AG09319 (cell line): ENCODE measurements around the gene APOF.
"Not testable (repeated sequence)": the region's sequence is repeated elsewhere in the genome, so short reads cannot be mapped to it uniquely, and the experiment has no call there.

Experiments
- DNase-seq: peaks from one replicate; pipeline ENCODE4 v3.0.0-alpha.2; 2010; ENCODE audit warnings: low read depth; ENCODE audit errors: extremely low read depth
- TF ChIP-seq, protein P1 (sequence below): IDR thresholded peaks from 2 replicates; pipeline ENCODE4 v1.5.1; 2011; ENCODE audit warnings: low read depth, mild to moderate bottlenecking, inconsistent platforms, low read length, moderate library complexity

APOF gene

DNA sequence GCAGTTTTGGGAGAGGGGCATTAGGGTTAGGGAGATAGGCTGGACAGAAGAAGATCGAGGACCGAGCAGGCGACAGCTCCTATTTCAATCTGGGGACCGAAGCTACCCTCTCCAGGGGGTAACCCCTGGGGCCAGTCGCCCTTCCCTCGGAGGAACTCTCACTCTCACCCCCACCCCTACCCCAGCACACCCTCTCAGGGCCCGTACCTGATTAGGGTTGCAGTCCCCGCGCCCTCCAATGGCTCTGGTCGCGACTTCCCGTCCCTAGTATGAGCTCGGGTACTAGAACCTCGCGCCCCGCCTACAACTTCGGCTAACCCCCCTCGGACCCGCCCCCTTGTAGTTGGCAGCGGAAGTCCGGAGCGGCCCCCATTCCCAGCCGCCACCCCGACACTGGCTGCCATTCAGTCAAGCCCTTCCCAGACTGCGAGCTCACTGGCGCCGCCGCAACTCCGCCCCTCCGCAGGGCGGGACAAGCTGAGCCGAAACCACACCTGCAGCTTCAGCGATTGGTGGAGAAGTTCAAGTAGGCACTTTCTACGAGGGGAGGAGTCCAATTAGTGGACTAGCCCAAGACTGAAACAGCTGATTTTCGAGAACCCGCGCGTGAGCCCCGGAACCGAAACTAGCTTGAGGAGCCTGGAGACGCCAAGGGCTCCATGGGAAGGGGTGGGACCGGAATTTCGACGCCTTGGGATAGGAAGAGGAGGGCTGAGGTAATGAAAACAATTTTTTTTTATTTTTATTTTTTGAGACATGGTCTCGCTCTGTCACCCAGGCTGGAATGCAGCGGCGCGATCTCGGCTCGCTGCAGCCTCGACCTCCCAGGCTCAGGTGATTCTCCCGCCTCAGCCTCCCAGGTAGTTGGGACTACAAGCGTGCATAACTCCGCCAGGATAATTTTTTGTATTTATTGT is 2.5 kb downstream of the APOF start, which contains the start of gene STAT2:
Gene STAT2 (minus strand): TSS at position 257 of the 917 bp plus-strand sequence. CDS start 3,536 bp downstream, outside the sequence.
- TF ChIP-seq, protein P1, sequence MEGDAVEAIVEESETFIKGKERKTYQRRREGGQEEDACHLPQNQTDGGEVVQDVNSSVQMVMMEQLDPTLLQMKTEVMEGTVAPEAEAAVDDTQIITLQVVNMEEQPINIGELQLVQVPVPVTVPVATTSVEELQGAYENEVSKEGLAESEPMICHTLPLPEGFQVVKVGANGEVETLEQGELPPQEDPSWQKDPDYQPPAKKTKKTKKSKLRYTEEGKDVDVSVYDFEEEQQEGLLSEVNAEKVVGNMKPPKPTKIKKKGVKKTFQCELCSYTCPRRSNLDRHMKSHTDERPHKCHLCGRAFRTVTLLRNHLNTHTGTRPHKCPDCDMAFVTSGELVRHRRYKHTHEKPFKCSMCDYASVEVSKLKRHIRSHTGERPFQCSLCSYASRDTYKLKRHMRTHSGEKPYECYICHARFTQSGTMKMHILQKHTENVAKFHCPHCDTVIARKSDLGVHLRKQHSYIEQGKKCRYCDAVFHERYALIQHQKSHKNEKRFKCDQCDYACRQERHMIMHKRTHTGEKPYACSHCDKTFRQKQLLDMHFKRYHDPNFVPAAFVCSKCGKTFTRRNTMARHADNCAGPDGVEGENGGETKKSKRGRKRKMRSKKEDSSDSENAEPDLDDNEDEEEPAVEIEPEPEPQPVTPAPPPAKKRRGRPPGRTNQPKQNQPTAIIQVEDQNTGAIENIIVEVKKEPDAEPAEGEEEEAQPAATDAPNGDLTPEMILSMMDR, result no peak
- DNase-seq, result peak; percentile 100

DNA sequence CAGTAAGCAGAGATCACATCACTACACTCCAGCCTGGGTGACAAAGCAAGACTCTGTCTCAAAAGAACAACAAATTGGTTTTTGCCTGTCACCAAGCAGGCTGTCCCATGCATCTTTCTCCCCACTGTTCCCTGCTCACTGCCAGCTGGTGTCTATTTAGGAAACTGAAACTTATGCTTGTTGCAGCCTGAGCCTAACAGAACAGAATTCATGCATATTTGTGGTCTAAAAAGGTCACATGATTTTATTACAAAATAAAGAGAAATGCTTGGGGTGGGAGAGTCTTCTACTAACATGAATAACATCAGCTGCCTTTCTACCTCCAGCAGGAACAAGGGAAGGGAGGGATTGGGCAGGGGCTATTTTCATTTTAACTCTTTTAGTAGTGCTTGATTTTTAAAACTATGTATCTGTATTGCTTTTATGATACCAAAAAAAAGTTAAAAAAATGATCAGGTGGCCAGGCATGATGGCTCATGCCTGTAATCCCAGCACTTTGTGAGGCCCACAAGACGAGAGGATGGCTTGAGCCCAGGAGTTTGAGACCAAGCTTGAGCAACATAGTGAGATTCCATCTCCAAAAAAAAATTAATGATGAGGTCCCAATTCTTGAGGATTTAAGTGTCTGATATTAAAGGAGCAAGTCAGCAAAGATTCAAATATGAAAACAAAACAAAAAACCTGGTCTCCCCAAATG is 3.7 kb downstream of the APOF start:
- TF ChIP-seq, protein P1, result no peak
- DNase-seq, result peak; percentile 66

DNA sequence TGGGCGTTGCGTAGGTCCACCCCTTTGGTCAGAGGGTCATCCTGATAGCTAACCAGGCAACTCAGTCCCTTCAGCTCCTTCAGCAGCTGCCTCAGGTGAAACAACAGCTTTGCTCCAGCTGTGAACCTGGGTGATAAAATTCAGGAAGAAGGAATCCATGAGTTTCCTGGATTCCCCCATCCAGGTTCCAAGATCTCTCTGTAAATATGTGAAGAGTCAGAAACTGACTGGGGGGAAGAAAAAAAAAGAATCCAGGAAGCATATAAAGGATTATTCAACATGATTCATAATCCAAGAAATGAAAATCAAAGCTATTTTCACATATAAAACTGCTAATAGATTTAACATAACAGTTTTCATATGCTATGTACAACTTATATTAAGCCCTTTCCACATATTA is 11.3 kb downstream of the APOF start:
- no peak for DNase-seq
- TF ChIP-seq, protein P1, result no peak

DNA sequence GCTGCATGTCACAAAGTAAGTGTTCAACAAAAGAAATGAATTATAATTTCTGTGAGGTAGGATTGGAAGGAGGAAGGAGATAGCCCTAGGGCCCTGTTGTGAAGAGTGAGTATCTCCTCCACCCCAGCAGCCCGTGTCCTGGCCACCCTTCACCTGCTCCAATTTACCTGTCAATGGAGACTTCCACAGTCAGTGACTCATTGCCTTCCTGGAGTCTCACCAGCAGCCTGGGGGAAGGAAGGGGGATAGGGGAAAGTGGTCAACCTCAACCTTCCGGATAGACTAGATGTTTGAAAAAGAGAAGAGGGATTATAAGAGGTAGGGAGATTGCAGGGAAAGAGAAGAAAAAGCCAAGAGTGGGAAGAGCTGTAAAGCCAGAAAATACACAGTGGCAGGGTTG is 12.0 kb downstream of the APOF start:
- TF ChIP-seq, protein P1, result no peak
- no peak for DNase-seq

DNA sequence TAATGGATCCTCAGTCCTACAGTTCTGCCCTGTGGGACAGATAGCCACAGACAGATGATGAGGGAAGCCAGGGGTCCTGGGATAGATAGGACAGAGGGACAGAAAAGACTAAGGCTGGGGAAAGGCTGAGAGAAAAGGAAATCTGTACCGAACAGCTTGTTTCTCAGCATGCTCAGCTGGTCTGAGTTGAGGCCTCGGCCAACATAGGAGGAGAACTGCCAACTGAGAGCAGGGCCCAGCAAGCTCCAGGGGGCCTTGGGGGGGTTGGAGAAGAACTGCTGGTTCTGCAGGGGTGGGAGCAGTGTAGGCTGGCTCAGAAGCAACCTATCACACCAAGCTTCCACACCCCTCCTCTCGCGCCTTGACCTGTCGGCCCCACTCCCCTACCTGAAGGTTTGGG is 13.9 kb downstream of the APOF start:
- TF ChIP-seq, protein P1, result no peak
- no peak for DNase-seq

DNA sequence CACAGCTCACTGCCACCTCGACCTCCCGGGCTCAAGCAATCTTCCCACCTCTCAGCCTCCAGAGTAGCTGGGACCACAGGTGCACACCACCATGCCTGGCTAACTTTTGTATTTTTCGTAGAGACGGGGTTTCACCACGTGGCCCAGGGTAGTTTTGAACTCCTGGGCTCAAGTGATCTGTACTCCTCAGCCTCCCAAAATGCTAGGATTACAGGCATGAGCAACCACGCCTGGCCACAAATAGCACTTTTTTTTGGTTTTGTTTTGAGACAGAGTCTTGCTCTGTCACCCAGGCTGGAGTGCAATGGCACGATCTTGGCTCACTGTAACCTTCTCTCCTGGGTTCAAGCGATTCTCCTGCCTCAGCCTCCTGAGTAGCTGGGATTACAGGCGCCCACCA is 15.4 kb downstream of the APOF start:
- not testable (repeated sequence) for DNase-seq

DNA sequence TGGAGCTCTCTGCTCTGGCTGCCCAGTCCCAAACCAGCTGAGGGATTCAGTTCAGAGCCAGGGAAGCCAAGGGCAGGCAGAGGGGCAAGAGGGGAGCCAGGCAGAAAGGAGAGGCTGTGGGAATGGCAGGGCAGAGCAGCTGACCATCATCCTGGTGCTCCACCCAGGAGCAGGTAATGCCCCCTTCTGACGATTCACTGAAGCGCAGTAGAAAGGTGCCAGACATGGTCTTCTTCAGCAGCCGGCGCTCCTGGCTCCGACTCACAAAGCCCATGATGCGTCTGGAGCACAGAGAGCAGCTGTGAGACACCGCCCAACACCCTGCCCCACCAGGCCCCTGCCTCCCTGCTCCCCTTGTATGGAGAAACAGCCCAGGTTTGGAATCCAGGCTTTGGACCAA is 16.0 kb downstream of the APOF start:
- DNase-seq, result no peak
- TF ChIP-seq, protein P1, result no peak; the same call in 1 of the 2 replicates

DNA sequence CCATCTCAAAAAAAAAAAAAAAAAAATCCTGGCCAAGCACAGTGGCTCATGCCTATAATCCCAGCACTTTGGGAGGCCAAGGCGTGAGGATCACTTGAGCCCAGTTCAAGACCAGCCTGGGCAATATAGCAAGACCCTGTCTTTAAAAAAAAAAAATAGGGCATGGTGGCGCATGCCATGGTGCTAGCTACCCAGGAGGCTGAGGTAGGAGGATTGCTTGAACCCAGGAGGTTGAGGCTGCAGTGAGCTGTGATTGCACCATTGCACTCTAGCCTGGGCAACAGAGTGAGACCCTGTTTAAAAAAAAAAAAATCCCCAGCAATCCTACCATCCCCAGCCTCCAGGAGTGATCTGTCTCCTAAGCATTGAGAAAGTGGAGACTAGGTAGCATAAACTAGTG is 20.4 kb downstream of the APOF start:
- DNase-seq, result not testable (repeated sequence)
